PFSK-1 (cell line): ENCODE results near the gene ARGLU1.

Source experiments
- FOXP2 ChIP-seq: optimal IDR thresholded peaks from 2 replicates; pipeline ENCODE3; 2011; ENCODE audit warnings: borderline replicate concordance, control low read depth, inconsistent platforms; ENCODE audit not compliant: insufficient read depth; ENCODE audit errors: extremely low read length, extremely low read depth
- POLR2AphosphoS5 ChIP-seq: IDR thresholded peaks from 2 replicates; pipeline ENCODE4 v1.6.1; 2012; ENCODE audit warnings: low read depth, mild to moderate bottlenecking, control low read depth, low read length, moderate library complexity
- SIN3A ChIP-seq: IDR thresholded peaks from 2 replicates; pipeline ENCODE4 v1.6.1; 2012; ENCODE audit warnings: mild to moderate bottlenecking, low read length, moderate library complexity, borderline replicate concordance; ENCODE audit not compliant: insufficient read depth
- TAF1 ChIP-seq: IDR thresholded peaks from 2 replicates; pipeline ENCODE4 v1.6.1; 2012; ENCODE audit warnings: low read length, control low read depth, borderline replicate concordance; ENCODE audit not compliant: insufficient read depth
- TF ChIP-seq, protein P1 (sequence below), 2 experiments: IDR thresholded peaks; 2 replicates each; pipeline versions ENCODE4 v1.6.1 to v1.8.0; 2011 to 2012; ENCODE audit warnings: low read depth in 2 of 2, low read length in 2 of 2, control low read depth in 1 of 2, inconsistent platforms in 1 of 2, mild to moderate bottlenecking in 1 of 2, moderate library complexity in 1 of 2; ENCODE audit not compliant: insufficient read depth in 1 of 2

ARGLU1 gene

DNA sequence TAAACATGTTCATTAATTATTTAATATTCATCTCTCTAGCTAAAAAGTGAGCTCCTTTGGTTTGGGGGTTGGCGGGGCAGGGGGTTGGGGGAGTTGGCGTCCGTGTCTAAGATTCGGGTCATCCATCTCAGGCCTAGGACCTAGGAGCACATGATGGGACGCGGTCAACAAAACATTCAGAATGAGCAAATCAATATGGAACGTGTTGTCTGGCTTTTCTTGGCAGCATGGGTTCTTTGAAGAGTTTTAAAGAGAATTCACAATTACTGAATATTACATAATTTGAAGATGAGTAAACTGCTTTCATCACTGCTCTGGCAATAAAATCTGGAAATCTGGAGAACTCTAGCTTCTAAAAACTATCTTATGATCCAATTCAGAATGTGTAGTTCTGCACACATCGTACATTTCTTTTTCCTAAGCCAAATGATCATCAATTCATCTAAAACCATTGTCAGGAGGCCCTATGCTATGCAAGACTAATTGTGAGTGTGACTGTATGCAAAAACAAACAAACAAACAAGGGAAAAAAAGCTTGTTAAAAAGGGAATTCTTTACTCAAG is 5.4 kb upstream of the ARGLU1 start:
- TF ChIP-seq SIN3A (no peak), TAF1 (no peak), FOXP2 (no peak), POLR2AphosphoS5 (no peak)
- TF ChIP-seq, protein P1, sequence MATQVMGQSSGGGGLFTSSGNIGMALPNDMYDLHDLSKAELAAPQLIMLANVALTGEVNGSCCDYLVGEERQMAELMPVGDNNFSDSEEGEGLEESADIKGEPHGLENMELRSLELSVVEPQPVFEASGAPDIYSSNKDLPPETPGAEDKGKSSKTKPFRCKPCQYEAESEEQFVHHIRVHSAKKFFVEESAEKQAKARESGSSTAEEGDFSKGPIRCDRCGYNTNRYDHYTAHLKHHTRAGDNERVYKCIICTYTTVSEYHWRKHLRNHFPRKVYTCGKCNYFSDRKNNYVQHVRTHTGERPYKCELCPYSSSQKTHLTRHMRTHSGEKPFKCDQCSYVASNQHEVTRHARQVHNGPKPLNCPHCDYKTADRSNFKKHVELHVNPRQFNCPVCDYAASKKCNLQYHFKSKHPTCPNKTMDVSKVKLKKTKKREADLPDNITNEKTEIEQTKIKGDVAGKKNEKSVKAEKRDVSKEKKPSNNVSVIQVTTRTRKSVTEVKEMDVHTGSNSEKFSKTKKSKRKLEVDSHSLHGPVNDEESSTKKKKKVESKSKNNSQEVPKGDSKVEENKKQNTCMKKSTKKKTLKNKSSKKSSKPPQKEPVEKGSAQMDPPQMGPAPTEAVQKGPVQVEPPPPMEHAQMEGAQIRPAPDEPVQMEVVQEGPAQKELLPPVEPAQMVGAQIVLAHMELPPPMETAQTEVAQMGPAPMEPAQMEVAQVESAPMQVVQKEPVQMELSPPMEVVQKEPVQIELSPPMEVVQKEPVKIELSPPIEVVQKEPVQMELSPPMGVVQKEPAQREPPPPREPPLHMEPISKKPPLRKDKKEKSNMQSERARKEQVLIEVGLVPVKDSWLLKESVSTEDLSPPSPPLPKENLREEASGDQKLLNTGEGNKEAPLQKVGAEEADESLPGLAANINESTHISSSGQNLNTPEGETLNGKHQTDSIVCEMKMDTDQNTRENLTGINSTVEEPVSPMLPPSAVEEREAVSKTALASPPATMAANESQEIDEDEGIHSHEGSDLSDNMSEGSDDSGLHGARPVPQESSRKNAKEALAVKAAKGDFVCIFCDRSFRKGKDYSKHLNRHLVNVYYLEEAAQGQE (IDR thresholded peaks at IDR 0.05; ENCODE audit: insufficient read depth in 1 of 2, low read depth in 2 of 2, low read length in 2 of 2), result no peak

- no peak for TF ChIP-seq SIN3A
- no peak for TF ChIP-seq FOXP2
- no peak for TF ChIP-seq POLR2AphosphoS5
- TF ChIP-seq, protein P1 (IDR thresholded peaks at IDR 0.05; ENCODE audit: insufficient read depth in 1 of 2, low read depth in 2 of 2, low read length in 2 of 2), result no peak
- no peak for TF ChIP-seq TAF1
Measured at GRCh38 chr13:106570299-106570852, 2.4 kb upstream of the ARGLU1 start.

- no peak for TF ChIP-seq FOXP2
- TF ChIP-seq TAF1, result no peak
- no peak for TF ChIP-seq POLR2AphosphoS5
- TF ChIP-seq, protein P1 (IDR thresholded peaks at IDR 0.05; ENCODE audit: insufficient read depth in 1 of 2, low read depth in 2 of 2, low read length in 2 of 2), result no peak
- TF ChIP-seq SIN3A, result no peak
Measured at GRCh38 chr13:106569233-106570095, 1.5 kb upstream of the ARGLU1 start.

DNA sequence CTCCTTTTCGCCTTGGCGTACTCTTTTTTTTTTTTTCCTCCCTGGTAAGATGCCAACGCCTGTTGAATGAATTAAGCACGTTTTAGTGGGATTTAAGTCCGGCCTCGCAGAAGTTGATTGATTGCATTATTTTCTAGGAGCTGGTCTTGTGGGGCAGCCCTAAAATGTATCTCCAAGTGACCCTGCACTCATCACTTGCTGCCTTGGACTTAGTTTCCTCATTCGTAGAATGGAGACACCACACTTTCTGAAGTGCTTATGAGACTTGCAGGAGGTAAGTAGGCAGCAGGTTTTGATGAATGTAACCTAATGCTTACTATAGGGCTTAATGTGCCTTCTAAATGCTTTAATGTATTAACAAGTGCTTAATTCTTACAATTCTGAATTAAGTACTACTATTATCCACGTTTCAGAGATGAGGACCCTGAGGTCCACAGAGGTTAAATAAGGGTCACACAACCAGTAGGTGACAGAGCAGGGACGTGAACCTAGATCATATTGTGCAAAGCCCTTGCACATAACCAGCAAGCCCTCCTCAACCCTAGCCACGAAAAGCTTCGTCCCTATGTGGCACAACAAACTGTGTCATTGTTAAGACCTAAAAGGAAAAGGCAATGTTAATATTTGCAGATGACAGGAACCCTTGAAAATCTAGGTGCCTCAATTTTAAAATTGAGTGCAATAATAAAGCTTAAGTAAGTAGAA is 514 bp upstream of the ARGLU1 start:
- TF ChIP-seq FOXP2 (no peak), SIN3A (no peak), TAF1 (no peak), POLR2AphosphoS5 (no peak)
- TF ChIP-seq, protein P1 (IDR thresholded peaks at IDR 0.05; ENCODE audit: insufficient read depth in 1 of 2, low read depth in 2 of 2, low read length in 2 of 2), result no peak
